WERI-Rb-1 (cell line): ENCODE data around the gene IL26.
A peak's percentile ranks its signal among the peaks of the same experiment; 100 is the strongest.

ENCODE experiments used
- DNase-seq: peaks from one replicate; pipeline ENCODE4 v3.0.0-alpha.2; 2020
- H3K27ac ChIP-seq: fragments of 250-450 bp; sonication (Bioruptor Pico); 2 replicates; pipeline ENCODE4 v1.5.1; 2020; ENCODE audit warnings: mild to moderate bottlenecking, moderate library complexity
- H3K27me3 ChIP-seq: fragments of 250-450 bp; sonication (Bioruptor Pico); 2 replicates; pipeline ENCODE4 v1.5.1; 2021; ENCODE audit warnings: mild to moderate bottlenecking, low read depth, moderate library complexity; ENCODE audit not compliant: insufficient read depth, severe bottlenecking
- H3K36me3 ChIP-seq: fragments of 250-450 bp; sonication (Bioruptor Pico); 2 replicates; pipeline ENCODE4 v1.5.1; 2020; ENCODE audit warnings: mild to moderate bottlenecking, moderate library complexity
- H3K4me3 ChIP-seq: 2 replicates; pipeline ENCODE4 v1.5.1; 2011; ENCODE audit warnings: low read depth, mild to moderate bottlenecking, control low read depth, low read length
- H3K9me3 ChIP-seq: fragments of 250-450 bp; sonication (Bioruptor Pico); 2 replicates; pipeline ENCODE4 v1.5.1; 2021; ENCODE audit warnings: mild to moderate bottlenecking, moderate library complexity; ENCODE audit not compliant: severe bottlenecking
- CTCF ChIP-seq: IDR thresholded peaks from 2 replicates; pipeline ENCODE4 v1.5.1; 2011; ENCODE audit warnings: low read depth, mild to moderate bottlenecking, control low read depth, inconsistent platforms, low read length

IL26 gene

GRCh38 chr12:68190301-68190700, 35.3 kb downstream of the IL26 start:
- no peak for DNase-seq
- no peaks in the 10 kb centered on the region for H3K27me3 ChIP-seq
- H3K9me3 ChIP-seq = no peaks in the 10 kb centered on the region
- no peak overlapping the region for H3K27ac ChIP-seq
- no peak for TF ChIP-seq CTCF
- no peaks in the 10 kb centered on the region for H3K36me3 ChIP-seq
- H3K4me3 ChIP-seq = no peak overlapping the region

- Histone ChIP-seq H3K27me3 (no peaks in the 10 kb centered on the region), H3K27ac (no peak overlapping the region), H3K9me3 (no peaks in the 10 kb centered on the region), H3K36me3 (no peaks in the 10 kb centered on the region), H3K4me3 (no peak overlapping the region)
- DNase-seq = no peak
- no peak for TF ChIP-seq CTCF
These were observed 35.8 kb downstream of the IL26 start for GRCh38 chr12:68189821-68190242.

GRCh38 chr12:68185598-68185997, 40.0 kb downstream of the IL26 start:
- Histone ChIP-seq H3K27me3 (no peaks in the 10 kb centered on the region), H3K36me3 (no peaks in the 10 kb centered on the region), H3K27ac (no peak overlapping the region), H3K4me3 (no peak overlapping the region), H3K9me3 (no peaks in the 10 kb centered on the region)
- no peak for DNase-seq
- TF ChIP-seq CTCF = no peak

- H3K27ac ChIP-seq = no peak overlapping the region
- TF ChIP-seq CTCF = no peak
- DNase-seq = peak; percentile 10
- H3K9me3 ChIP-seq = no peaks in the 10 kb centered on the region
- H3K36me3 ChIP-seq = no peaks in the 10 kb centered on the region
- H3K4me3 ChIP-seq = no peak overlapping the region
- H3K27me3 ChIP-seq = no peaks in the 10 kb centered on the region
These were observed 44.5 kb downstream of the IL26 start for GRCh38 chr12:68180792-68181744.

- DNase-seq = no peak
- H3K27me3 ChIP-seq = no peaks in the 10 kb centered on the region
- no peaks in the 10 kb centered on the region for H3K36me3 ChIP-seq
- H3K9me3 ChIP-seq = no peaks in the 10 kb centered on the region
- no peak overlapping the region for H3K27ac ChIP-seq
- no peak overlapping the region for H3K4me3 ChIP-seq
- TF ChIP-seq CTCF = no peak
These were observed 46.7 kb downstream of the IL26 start for GRCh38 chr12:68178774-68179439.
